NT2/D1 (cell line): Measurements from ENCODE around the gene STARD10.

Source experiments
- DNase-seq: peaks from one replicate; pipeline ENCODE4 v3.0.0-alpha.2; 2011; ENCODE audit warnings: low read depth, low spot score
- H3K27me3 ChIP-seq: 2 replicates; pipeline ENCODE4 v1.6.0; 2011; ENCODE audit warnings: mild to moderate bottlenecking; ENCODE audit not compliant: insufficient read length, insufficient read depth
- H3K36me3 ChIP-seq: 2 replicates; pipeline ENCODE4 v1.6.1; 2011; ENCODE audit warnings: mild to moderate bottlenecking, low read length, mixed read lengths; ENCODE audit not compliant: insufficient read depth, insufficient read length
- H3K4me1 ChIP-seq: 2 replicates; pipeline ENCODE4 v1.5.1; 2011; ENCODE audit not compliant: insufficient read depth, insufficient read length
- H3K4me3 ChIP-seq: 2 replicates; pipeline ENCODE4 v1.5.1; 2011; ENCODE audit warnings: low read depth; ENCODE audit not compliant: insufficient read length
- H3K9ac ChIP-seq: 2 replicates; pipeline ENCODE4 v1.6.0; 2011; ENCODE audit warnings: low read depth; ENCODE audit not compliant: insufficient read length
- H3K9me3 ChIP-seq: 2 replicates; pipeline ENCODE4 v1.5.1; 2011; ENCODE audit warnings: mild to moderate bottlenecking, low read length; ENCODE audit not compliant: insufficient read depth
- SUZ12 ChIP-seq: IDR thresholded peaks from 2 replicates; pipeline ENCODE4 v1.6.1; 2011; ENCODE audit not compliant: insufficient read length, insufficient read depth; ENCODE audit errors: extremely low read depth
- YY1 ChIP-seq: IDR thresholded peaks from 2 replicates; pipeline ENCODE4 v1.6.1; 2011; ENCODE audit not compliant: insufficient read length, insufficient read depth
- ZNF274 ChIP-seq: IDR thresholded peaks from 2 replicates; pipeline ENCODE4 v1.6.1; 2011; ENCODE audit warnings: mild to moderate bottlenecking, low read depth, low read length

The STARD10 gene

DNA sequence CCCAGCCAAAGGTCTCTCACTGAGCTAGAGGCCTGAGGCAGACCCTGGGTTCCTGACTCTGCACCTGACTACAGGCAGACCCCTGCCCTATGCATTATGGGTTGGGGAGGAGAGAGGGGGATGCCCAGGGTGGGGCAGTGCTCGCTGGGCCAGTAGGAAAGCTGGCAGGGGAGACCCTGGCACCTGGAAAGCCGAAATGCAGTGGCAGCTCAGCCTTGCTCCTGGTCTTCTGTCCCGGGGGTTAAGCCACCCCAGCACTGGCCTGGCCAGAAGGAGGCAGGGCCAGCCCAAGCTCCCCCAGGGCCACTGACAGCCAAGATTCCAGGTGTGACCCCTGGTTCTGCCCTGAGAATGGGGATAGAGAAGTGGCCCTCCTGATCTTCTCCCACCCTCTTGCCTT, 47.0 kb downstream of the STARD10 start:
- Histone ChIP-seq H3K9me3 (no peaks in the 10 kb centered on the region), H3K36me3 (no peaks in the 10 kb centered on the region), H3K27me3 (no peaks in the 10 kb centered on the region), H3K4me3 (no peak overlapping the region), H3K9ac (no peak overlapping the region), H3K4me1 (peaks cover 9% of the 10 kb centered on the region)
- no peak for DNase-seq
- TF ChIP-seq ZNF274 (no peak), SUZ12 (no peak), YY1 (no peak)

DNA sequence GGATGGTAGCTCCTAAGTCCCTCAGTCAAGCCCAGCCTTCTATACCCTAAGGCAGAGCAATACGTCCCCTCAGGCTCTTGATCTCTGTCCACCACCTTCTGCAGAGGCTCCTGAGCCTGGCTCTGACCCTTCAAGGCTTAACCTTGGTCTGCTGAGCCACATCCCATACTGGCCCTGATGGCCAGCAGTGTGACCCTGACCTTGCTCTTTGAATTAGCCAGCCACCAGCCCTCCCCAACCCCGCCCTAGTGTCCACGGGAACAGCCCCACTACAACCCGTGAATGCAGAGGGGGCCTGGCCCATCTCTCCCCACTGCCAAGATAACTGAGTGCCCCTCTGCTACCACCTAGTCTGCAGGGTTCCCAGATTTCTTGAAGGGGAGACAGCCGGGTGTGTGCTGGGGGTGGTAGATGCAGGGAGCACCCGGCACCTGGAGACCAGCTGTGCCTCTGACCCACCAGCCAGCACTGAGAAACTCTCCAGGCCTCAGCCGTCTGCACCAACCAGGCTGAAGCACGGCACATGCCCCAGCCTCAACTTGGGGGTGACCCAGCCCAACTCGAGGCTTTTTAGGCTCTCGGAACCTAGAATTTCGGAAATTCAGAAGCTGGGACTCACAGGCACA, 47.8 kb downstream of the STARD10 start:
- H3K9ac ChIP-seq: no peak overlapping the region
- no peak for TF ChIP-seq YY1
- TF ChIP-seq ZNF274: no peak
- no peak for TF ChIP-seq SUZ12
- DNase-seq: no peak
- no peaks in the 10 kb centered on the region for H3K27me3 ChIP-seq
- H3K9me3 ChIP-seq: no peaks in the 10 kb centered on the region
- H3K36me3 ChIP-seq: no peaks in the 10 kb centered on the region
- no peak overlapping the region for H3K4me3 ChIP-seq
- peaks cover 15% of the 10 kb centered on the region for H3K4me1 ChIP-seq

DNA sequence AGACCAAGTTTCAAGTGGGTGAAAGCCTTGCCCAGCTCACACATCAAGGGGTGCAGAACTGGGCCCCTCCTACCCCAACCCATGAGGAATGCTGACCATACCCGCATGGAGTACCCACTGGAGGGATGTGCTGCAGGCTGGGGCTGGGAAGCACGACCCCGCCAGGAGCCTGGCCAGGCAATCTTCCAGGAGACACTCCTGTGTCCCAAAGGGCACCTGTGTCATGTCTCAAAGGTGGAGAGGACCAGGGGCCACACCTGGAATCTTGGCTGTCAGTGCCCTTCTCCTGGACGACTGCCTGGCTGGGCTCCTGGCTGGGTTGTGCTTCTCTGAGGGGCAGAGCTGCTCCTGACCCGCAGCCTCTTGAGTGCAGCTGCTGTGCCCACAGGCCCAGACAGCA, 48.3 kb downstream of the STARD10 start:
- DNase-seq: no peak
- Histone ChIP-seq H3K9ac (no peak overlapping the region), H3K9me3 (no peaks in the 10 kb centered on the region), H3K4me3 (no peak overlapping the region), H3K36me3 (no peaks in the 10 kb centered on the region), H3K27me3 (no peaks in the 10 kb centered on the region), H3K4me1 (peaks cover 14% of the 10 kb centered on the region)
- TF ChIP-seq SUZ12 (no peak), YY1 (no peak)

DNA sequence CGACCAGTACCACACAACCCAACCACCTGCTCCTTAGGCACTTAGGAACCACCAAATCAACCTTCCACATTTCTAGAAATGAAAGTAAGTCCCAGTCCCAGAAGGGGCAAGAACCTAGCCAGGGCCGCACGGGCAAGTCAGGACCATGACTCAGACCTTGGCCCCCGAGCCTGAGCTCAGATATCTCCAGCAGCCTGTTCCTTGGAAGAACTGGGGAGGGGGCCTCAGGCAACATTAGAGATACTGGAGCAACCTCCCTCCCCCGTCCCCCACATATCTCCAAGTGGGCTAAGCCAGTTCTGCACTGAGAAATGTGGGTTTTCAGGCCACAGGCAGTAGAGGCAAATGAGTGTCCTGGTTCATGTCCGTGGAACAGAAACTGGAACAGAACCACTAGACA, 49.4 kb downstream of the STARD10 start:
- peaks cover 14% of the 10 kb centered on the region for H3K4me1 ChIP-seq

DNA sequence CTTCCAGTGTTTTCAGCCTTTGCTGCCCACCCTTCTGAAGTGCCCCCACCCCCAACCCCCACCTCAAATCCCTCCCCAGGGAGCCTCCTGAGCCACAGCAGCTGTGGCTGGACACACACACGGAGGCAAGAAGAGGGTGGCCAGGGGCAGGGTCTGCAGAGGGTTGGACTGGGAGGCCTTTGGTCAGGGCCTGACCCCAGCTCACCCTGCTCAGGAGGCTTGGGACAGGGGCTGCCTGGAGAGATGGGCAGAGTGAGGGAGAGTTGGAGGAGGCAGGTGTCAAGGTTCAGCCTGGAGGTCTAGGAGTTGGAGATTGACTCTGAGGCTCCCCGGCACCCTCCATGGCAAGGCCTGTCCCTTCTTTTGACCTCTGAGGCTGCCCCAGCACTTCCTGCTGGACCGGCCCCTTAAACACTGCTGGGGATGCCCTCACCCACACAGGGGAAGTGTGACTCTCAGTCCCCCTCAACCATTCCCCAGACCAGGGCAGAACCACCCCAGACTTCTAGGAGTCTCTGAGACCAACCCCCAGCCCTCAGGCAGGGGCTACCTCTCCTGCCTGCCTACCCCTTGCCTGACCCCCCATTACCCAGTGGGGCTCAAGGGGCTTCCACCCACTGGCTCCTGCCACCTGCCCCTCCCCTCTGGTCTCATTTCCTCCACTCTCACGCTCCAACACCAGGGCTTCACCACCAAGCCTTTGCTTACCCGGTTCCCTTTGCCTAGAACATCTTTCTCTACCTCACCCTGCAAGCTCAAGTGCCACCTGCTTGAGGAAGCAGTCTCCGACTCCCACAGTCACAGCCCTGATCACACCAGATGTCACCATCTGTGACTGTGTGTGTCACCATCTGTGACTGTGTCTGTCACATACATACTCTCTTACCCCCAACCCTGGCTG, 50.3 kb downstream of the STARD10 start:
- no peak for DNase-seq
- Histone ChIP-seq H3K4me1 (peaks cover 14% of the 10 kb centered on the region), H3K9ac (no peak overlapping the region), H3K36me3 (no peaks in the 10 kb centered on the region), H3K4me3 (no peak overlapping the region), H3K27me3 (no peaks in the 10 kb centered on the region), H3K9me3 (no peaks in the 10 kb centered on the region)
- TF ChIP-seq YY1 (no peak), ZNF274 (no peak), SUZ12 (no peak)

More for the DNA sequence above, 49.4 kb downstream of the STARD10 start:
- no peaks in the 10 kb centered on the region for H3K36me3 ChIP-seq
- no peaks in the 10 kb centered on the region for H3K27me3 ChIP-seq
- DNase-seq: no peak
- no peak overlapping the region for H3K4me3 ChIP-seq
- H3K9ac ChIP-seq: no peak overlapping the region
- no peaks in the 10 kb centered on the region for H3K9me3 ChIP-seq
- TF ChIP-seq SUZ12: no peak
- TF ChIP-seq YY1: no peak
- TF ChIP-seq ZNF274: no peak

DNA sequence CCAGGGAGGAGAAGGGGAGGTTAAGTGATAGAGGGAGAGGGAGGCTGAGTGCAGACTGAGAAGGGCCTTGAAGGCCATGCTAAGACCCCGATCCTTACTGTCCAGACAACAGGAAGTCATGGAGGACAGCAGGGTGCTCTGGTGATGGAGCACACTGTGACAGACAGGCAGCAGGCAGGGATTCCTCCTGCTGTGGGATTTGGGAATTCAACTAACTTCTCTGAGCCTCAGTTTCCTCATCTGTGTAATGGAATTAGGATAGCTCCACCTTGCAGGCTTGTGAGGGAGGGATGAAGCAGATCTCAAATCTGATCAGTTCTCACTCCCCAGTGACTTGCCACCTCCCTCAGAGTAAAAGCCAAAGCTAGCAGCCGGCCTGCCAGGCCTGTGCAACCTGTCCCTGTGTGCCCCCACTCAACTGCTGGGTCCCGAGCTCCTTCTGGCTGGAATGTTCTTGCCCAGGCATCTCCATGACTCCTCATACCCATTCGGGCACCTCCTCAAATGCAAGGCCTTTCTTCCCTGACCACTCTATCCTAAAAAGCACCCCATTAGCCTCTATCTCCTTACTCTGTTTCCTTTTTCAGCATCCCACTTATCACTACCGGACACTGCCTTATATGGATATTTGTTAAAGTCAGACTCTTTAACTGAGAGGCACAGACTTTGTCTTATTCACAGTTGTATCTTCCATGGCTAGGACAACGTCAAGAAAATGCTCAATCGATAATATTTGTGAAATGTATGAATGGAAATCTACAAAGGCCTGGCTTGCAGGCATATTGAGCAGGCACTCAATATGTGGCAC, 51.1 kb downstream of the STARD10 start:
- no peaks in the 10 kb centered on the region for H3K27me3 ChIP-seq
- no peak overlapping the region for H3K9ac ChIP-seq
- no peak overlapping the region for H3K4me3 ChIP-seq
- no peak for TF ChIP-seq SUZ12
- TF ChIP-seq YY1: no peak
- no peak for TF ChIP-seq ZNF274
- no peaks in the 10 kb centered on the region for H3K36me3 ChIP-seq
- H3K9me3 ChIP-seq: no peaks in the 10 kb centered on the region
- no peak for DNase-seq
- peaks cover 19% of the 10 kb centered on the region for H3K4me1 ChIP-seq

DNA sequence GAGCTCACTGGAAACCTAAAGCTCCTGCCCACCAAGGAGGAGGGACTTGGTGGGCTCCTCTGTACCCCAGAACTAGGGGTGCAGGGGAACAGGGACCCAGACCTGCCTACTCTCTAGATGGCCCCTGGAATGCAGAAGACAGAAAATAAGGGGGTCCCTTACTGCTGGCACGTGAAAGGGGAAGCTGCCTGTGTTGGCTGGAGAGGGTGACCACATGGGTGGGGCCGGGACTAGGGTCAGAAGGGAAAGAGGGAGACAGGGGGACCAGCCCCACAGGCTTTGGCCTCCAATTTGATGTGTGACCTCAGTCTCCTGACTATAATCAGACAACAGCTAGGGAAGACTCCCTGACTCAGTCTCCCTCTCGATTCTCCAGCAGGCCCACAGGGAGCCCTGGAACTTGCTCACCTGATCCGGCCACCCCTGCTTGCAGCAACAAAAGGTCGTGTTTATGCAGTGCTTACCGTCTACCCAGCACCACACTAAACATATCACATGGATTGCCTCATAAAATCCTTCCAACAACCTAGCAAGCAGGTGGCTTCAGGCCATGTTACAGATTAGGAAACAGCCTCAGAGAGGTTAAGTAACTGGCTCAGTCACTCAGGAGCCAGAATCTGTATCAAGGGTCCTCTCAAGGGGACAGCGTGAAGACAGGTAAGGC, 51.9 kb downstream of the STARD10 start:
- H3K9ac ChIP-seq: peak overlapping the region; percentile 56

More for the DNA sequence above, 51.9 kb downstream of the STARD10 start:
- Histone ChIP-seq H3K9me3 (no peaks in the 10 kb centered on the region), H3K36me3 (no peaks in the 10 kb centered on the region), H3K4me3 (no peak overlapping the region), H3K4me1 (peaks cover 21% of the 10 kb centered on the region), H3K27me3 (no peaks in the 10 kb centered on the region)
- no peak for TF ChIP-seq YY1
- no peak for TF ChIP-seq ZNF274
- TF ChIP-seq SUZ12: no peak
- no peak for DNase-seq
